GM19438 (cell line): Measurements from ENCODE around the gene IFNA5.

Source experiments
- ATAC-seq: cut with Tn5 transposase; IDR thresholded peaks from one replicate; pipeline ENCODE4 v1.9.1; 2021; ENCODE audit warnings: low read depth; ENCODE audit not compliant: unreplicated experiment

The IFNA5 gene

GRCh38 chr9:21305213-21305612, at the start of gene IFNA5:
Gene IFNA5, minus strand, starts transcription at chr9:21305313. Its CDS starts 57 bp downstream, at chr9:21305256.
- ATAC-seq: no peak

- ATAC-seq: no peak
Measured at GRCh38 chr9:21350787-21351186, 45.7 kb upstream of the IFNA5 start, which contains the start of gene IFNA6. Gene IFNA6, minus strand, starts transcription at chr9:21350887. Its CDS starts 0 bp downstream, at chr9:21350887.

GRCh38 chr9:21348430-21348970, 43.4 kb upstream of the IFNA5 start:
- ATAC-seq: no peak

- ATAC-seq: no peak
Measured at GRCh38 chr9:21340735-21341134, 35.6 kb upstream of the IFNA5 start.

GRCh38 chr9:21336457-21336856, 31.3 kb upstream of the IFNA5 start:
- ATAC-seq: no peak

GRCh38 chr9:21334701-21335632, 29.9 kb upstream of the IFNA5 start, which contains the start of gene KLHL9:
Gene KLHL9, minus strand, starts transcription at chr9:21335404. Its CDS starts 545 bp downstream, at chr9:21334859.
- peak; percentile 88 for ATAC-seq

- ATAC-seq: no peak
Measured at GRCh38 chr9:21333226-21333625, 28.1 kb upstream of the IFNA5 start.

GRCh38 chr9:21331676-21332402, 26.7 kb upstream of the IFNA5 start:
- no peak for ATAC-seq

GRCh38 chr9:21326526-21327139, 21.5 kb upstream of the IFNA5 start:
- peak; percentile 82 for ATAC-seq

GRCh38 chr9:21324047-21324446, 18.9 kb upstream of the IFNA5 start:
- ATAC-seq: no peak

- ATAC-seq: no peak
Measured at GRCh38 chr9:21322911-21323461, 17.9 kb upstream of the IFNA5 start.

GRCh38 chr9:21320465-21320864, 15.4 kb upstream of the IFNA5 start:
- no peak for ATAC-seq

- ATAC-seq: peak; percentile 75
Measured at GRCh38 chr9:21317956-21318923, 13.1 kb upstream of the IFNA5 start.

- no peak for ATAC-seq
Measured at GRCh38 chr9:21316860-21317259, 11.7 kb upstream of the IFNA5 start.

- ATAC-seq: no peak
Measured at GRCh38 chr9:21316032-21316842, 11.1 kb upstream of the IFNA5 start.

- ATAC-seq: no peak
Measured at GRCh38 chr9:21314152-21314551, 9.0 kb upstream of the IFNA5 start.

GRCh38 chr9:21311889-21312288, 6.8 kb upstream of the IFNA5 start:
- ATAC-seq: no peak

GRCh38 chr9:21295992-21296391, 9.1 kb downstream of the IFNA5 start:
- ATAC-seq: no peak
